Neural progenitor cell (in vitro differentiated cells): ENCODE results near the gene MYRIP.

ENCODE experiments used
- CTCF ChIP-seq: fragments of 200-600 bp; sonication (generic); IDR thresholded peaks from 2 replicates; pipeline ENCODE4 v1.5.1; 2017; ENCODE audit warnings: antibody characterized with exemption, mild to moderate bottlenecking
- EZH2 ChIP-seq: fragments of 200-600 bp; sonication (generic); IDR thresholded peaks from 2 replicates; pipeline ENCODE4 v1.6.1; 2017; ENCODE audit warnings: antibody characterized with exemption, mild to moderate bottlenecking, moderate library complexity
- EZH2phosphoT487 ChIP-seq: fragments of 200-600 bp; sonication (generic); IDR thresholded peaks from 2 replicates; pipeline ENCODE4 v1.6.1; 2017; ENCODE audit warnings: antibody characterized with exemption

DNA sequence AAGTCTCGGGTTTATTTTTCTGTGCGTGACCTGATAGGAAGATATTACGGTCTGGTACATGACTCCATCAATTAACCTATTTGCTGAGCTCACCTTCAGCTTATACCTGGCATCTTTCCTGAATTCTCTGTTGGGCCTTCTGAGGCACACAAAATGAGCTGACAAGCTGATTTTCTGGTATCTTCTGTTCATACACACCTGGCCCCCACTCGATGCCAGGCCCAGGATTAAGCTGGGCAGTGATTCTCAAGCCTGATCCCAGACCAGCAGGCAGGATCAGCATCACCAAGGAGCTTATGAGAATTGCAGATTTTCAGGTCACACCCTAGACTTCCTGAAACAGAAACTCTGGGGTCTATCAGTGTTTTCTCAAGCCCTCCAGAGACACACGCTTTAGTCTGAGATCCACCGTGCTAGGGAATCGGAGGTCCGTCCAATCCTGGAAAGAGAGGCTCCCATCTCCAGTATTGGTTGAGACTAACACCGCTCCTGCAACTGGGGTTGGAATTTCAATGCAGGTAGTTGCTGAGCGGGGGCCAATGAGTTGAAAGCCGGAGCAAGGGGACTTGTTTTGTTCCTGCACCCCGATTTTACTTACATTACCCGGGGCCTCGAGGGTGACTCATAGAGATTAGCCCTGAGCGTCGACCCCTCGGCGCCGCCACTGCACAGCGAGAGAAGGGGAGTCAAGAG lies 499.5 kb downstream of the MYRIP start:
- TF ChIP-seq CTCF = no peak
- TF ChIP-seq EZH2 = no peak
- TF ChIP-seq EZH2phosphoT487 = no peak
